Activated CD8-positive, alpha-beta memory T cell treated with anti-CD3 and anti-CD28 coated beads for 4 hours (primary cell): ENCODE results near the gene CGB2.
A peak's percentile ranks its signal among the peaks of the same experiment; 100 is the strongest.
"Not testable (repeated sequence)": the region's sequence is repeated elsewhere in the genome, so short reads cannot be mapped to it uniquely, and the experiment has no call there.

ENCODE experiments used
- DNase-seq, 2 donors: peaks; one replicate each; pipeline ENCODE4 v3.0.0-alpha.2; 2020; ENCODE audit warnings: low read depth in 2 of 2

The CGB2 gene

GRCh38 chr19:49010453-49010852, 21.2 kb upstream of the CGB2 start:
- DNase-seq, result no peak

GRCh38 chr19:49011194-49011593, 20.5 kb upstream of the CGB2 start:
- DNase-seq, result no peak

- no peak for DNase-seq
Measured at GRCh38 chr19:49014123-49014869, 17.4 kb upstream of the CGB2 start.

- DNase-seq, result no peak
Measured at GRCh38 chr19:49014870-49015255, 16.8 kb upstream of the CGB2 start.

- DNase-seq, result no peak
Measured at GRCh38 chr19:49016067-49016839, 15.4 kb upstream of the CGB2 start.

GRCh38 chr19:49017041-49017665, 14.5 kb upstream of the CGB2 start, which contains the start of gene LHB:
Gene LHB (minus strand): TSS chr19:49017091. CDS start chr19:49017081, 10 bp downstream.
- no peak for DNase-seq

- DNase-seq, result peak in 1 of 2 donors; percentile 20
Measured at GRCh38 chr19:49017666-49018351, 13.9 kb upstream of the CGB2 start.

GRCh38 chr19:49018388-49019241, 13.1 kb upstream of the CGB2 start:
- not testable (repeated sequence) for DNase-seq

GRCh38 chr19:49019242-49019932, 12.3 kb upstream of the CGB2 start:
- peak; percentile 31 to 36 for DNase-seq

GRCh38 chr19:49020342-49020741, 11.3 kb upstream of the CGB2 start:
- DNase-seq, result no peak

GRCh38 chr19:49020931-49021895, 10.5 kb upstream of the CGB2 start:
- no peak for DNase-seq

- DNase-seq, result no peak
Measured at GRCh38 chr19:49022116-49022515, 9.6 kb upstream of the CGB2 start.

- DNase-seq, result not testable (repeated sequence)
Measured at GRCh38 chr19:49024233-49024632, 7.5 kb upstream of the CGB2 start, which contains the start of gene CGB3. Gene CGB3 (minus strand): TSS chr19:49024333. CDS start chr19:49023971, 362 bp downstream.

- not testable (repeated sequence) for DNase-seq
Measured at GRCh38 chr19:49025088-49025487, 6.6 kb upstream of the CGB2 start.

- not testable (repeated sequence) for DNase-seq
Measured at GRCh38 chr19:49025599-49025998, 6.1 kb upstream of the CGB2 start.

- DNase-seq, result not testable (repeated sequence)
Measured at GRCh38 chr19:49028686-49029085, 3.0 kb upstream of the CGB2 start.

- not testable (repeated sequence) for DNase-seq
Measured at GRCh38 chr19:49029749-49030148, 1.9 kb upstream of the CGB2 start.

- not testable (repeated sequence) for DNase-seq
Measured at GRCh38 chr19:49030323-49030722, 1.4 kb upstream of the CGB2 start.

GRCh38 chr19:49036815-49037214, 5.1 kb downstream of the CGB2 start, which contains the start of gene CGB1:
Gene CGB1 (minus strand): TSS chr19:49036895. CDS start chr19:49036711, 184 bp downstream.
- not testable (repeated sequence) for DNase-seq
